Activated naive CD4-positive, alpha-beta T cell (primary cell): ENCODE results near the gene PPARA.

Experiments
- DNase-seq, 4 experiments: peaks; one replicate each; lab custom pipeline; 2025; lab: John Stamatoyannopoulos, UW

PPARA gene

DNA sequence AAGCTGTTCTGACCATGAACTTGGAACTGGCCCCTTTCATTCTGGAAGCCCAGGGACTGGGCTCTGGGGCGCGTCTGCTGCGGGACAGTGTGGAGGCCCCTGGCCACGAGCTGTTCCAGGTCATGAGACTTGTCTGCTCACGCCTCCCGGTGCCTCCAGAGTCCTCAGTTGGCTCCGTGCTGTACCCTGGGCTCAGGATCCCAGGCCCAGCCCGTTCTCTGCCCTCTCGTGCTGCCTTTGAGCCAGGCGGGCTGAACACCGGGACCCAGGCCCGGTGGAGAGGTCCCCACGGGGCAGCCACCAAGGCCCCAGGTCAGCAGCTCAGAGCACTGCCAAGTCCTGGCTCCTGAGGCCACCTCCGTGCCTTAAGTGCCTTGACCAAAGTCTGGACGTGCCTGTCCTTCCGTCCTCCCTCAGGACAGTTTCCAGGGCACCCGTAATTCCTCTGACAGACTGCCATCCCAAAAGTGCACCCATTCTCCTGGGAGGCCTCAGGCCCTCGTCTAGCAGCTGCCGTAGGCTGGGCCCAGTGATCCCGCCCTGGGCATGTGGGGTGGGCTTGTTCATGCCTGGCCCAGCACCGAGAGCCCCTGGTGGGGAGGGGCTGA, 36.3 kb upstream of the PPARA start:
- DNase-seq, result no peak

DNA sequence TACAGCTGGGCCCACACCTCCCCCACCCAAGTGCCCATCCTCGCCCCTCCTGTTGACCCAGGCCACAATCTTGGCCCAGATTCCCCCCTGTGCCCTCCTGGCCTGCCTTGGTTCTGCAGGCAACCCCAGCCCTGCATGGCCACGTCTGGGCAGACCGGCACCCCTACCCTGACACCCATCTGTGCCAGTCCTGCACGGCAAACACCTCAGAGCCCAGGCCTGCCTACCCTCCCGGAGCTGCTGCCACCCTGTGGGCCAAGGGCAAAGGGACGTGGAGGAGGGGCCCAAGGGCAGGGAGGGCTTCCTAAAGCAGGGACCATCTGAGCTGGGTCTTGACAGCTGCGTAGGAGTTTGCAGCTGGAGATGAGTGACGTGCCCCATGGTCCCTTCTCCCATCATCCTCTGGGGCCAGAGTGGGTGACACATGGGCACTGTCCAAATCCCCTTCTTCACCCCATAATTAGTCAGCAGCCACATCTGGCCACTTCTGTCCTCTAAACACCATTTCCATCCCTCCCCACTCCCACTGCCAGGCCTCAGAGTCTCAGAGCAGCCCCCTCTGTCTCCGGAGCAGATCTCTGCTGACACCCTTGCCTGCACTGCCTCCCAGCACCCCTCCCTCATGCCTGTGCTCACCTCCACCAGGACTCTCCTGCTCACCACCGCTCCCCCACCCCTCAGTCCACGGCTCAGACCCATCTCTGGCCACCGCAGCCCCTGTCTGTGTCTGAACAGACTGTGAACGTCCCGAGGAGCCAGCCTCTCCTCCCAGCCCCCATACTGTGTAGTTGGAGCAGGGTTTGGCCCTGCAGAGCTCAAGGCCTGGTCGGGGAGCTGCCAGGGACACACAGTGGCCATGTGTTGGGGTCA, 35.6 kb upstream of the PPARA start:
- DNase-seq, result no peak

DNA sequence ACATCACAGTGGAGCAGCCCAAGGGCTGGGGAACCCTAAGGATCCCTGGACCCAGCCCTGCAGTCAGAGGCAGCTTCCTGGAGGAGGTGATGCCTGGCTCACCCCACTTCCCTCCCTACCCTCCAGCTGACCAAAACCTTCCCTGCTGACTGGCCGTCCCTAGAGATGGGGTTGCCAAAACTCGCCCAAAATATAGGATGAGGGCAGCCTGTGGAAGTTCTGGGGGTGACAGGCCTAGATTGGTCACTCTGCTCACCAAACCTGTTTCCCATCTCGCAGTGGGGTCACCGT, 35.0 kb upstream of the PPARA start:
- no peak for DNase-seq

DNA sequence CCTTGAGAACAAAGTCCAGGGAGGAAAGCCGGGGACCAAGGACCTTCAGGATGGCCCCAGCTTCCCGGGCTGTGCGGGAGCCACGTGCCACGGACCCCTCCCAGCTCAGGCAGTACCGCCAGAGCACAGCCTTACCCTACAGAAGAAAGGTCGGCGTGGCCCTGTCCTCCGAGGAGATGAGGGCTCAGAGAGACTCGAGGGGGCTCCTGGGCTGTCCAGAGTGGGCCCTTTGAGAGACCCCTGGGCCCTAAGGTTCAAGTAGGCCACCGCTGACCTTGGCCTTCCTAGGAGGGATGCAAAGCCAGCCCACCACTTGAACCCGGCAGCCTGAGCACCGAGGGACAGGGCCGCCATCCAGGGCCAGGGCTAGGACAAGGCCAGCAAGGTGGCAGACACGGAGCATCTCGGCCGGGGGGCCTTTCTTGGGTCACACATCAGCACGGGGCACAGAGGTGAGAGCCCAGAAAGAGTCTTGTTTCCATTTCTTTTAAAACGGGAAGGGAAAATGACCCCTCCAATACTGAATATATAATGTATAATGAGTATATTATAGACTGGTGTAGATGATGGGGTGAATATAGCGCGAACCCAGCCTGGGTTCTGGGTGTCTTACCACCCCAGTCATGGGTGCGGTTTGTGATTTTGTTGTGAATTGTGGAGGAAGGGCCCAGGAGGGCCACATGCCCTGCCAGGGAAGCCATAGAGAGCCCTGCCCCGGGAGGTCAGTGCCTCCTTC, 34.4 kb upstream of the PPARA start:
- DNase-seq, result no peak

DNA sequence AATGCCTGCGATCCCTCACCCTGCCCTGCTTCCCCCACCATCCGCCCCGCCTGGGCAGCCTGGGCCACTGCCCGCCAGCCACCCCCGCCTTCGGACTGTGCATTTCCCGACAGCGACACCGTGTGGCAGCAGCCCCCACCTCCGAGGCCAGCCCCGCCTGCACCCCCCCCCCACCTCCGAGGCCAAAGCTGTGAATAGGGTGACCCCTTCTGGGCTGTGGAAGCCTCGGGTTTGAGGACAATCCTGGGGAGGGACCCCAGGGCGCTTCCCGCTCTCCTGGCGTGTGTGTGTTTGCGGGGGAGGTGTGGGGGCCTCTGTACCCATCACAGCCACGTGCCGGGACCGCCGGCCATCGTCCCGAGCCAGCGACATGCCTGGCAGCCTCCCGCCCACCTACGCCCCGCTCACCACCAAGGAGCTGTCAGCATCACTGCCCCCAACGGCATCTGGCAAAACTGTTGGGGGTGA, 33.8 kb upstream of the PPARA start:
- DNase-seq, result peak; percentile 64 to 85 (median 74)

DNA sequence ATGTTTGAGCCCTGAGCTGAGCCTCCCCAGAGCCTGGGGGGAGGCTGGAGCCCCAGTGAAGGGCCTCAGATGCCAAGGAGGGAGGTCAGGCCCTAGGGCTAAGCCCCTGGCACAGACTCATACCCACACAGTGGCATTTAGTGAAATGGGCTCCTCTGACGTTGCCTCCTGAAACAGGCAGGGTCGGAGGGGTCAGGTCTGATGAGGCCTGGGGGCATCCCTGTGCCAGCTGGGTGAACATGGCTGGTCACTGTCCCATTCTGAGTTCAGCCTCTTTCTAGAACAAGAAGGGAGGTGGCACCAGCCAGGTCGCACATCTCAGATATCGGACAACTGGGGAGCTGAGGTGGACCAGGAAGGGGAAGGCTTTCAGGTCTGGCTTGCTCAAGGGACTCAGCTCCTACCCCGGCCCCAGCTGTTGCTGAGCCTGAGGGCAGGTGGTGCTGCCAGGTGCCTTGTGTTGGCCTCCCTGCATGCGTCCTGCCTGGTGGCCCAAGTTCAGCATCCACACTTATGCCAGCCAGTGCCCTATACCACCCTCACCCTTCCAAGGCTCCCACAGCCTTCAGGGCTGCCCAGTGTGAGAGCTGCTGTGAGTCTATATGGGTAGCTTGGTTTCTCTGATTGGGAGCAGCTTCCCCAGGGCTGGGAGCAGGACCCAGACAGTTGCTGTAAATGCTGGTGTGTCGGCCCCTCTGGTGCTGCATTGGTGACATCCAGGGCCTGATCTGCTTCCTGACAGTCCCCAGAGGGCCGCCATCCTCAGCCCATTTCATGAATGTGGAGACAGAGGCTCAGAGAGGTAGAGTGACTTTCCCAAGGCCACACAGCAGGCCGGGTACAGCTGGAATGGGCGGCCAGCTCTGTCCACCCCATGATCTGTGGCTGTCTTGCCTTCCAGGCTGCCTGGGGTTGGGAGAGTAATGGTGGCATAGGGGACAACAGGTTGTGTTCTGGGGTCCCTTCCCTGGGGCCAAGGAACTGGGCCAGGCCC, 32.8 kb upstream of the PPARA start:
- no peak for DNase-seq

DNA sequence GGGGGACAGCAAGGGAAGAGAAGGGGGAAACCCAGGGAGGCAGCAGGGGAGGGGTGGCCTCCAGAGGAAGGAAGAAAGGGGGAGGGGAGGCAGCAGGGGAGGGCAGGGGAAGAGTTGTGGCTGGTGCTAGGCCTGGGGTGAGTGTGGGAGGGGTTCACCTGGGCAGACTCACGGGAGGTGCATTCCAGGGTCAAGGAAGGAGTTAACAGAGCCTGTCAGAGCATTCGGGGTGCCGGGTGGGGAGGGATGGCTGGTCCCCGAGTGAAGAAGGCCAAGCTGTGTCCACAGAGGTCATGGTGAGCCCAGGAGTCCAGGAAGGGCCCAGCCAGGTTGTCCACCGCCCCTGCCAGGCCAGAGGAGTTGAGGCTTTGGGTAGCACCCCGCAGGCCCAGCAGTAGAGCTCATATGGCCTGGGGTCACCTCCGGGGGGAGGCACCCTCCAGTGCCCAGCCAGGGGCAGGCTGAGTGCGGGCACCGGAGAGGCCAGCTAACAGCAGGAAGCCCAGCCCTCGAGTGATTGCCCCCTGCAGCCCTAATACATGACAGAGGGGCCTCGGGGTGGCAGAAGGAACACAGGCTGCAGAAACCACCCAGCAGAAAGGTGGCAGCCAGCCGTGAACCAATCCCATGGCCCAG, 31.1 kb upstream of the PPARA start:
- DNase-seq, result no peak

DNA sequence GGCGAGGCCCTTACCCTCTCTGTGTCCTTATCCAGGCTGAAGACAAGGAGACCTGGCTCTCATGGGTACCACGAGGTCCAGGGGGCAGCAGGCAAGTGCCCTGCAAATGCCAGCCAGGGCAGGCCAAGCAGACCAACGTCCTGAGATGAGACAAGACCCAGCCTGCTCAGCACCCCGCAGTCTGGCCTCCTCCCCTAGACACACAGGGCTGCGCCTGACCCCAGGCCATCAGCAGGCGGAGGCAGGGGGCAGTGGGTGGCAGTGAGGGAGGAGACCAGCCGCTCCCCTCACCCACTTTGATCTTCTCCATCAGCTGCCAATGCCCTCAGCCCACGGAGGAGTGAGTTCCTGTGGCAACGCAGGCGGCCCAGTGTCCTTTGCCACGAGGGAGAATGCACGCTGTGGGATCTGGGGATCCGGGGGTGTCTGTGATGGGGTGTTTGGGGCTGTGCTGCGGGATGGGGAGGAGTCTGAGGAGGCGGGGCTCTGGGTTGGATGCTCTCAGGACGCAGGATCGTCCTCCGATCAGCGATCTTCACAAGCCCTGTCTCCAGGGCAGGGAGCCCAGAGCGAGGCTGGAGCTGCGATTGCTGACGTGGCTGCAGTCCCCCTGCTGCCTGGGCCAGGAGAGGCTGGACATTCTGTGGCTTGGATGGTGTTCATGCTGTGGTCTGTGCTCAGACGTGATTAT, 30.5 kb upstream of the PPARA start:
- DNase-seq, result no peak

DNA sequence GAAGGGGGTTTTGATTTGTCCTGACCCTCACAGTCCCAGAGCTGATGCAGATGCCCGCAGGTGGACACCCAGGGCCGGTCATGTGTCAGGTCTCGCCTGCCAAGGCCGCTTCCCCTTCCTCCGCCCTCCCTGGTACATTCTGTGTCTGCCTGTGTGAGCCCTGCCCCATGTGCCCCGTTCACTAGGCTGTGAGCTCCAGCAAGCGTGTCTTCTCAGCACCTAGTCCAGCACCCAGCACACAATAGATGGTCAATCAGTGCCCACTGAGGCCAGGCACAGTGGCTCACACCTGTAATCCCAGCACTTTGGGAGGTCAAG, 29.9 kb upstream of the PPARA start:
- DNase-seq, result no peak

DNA sequence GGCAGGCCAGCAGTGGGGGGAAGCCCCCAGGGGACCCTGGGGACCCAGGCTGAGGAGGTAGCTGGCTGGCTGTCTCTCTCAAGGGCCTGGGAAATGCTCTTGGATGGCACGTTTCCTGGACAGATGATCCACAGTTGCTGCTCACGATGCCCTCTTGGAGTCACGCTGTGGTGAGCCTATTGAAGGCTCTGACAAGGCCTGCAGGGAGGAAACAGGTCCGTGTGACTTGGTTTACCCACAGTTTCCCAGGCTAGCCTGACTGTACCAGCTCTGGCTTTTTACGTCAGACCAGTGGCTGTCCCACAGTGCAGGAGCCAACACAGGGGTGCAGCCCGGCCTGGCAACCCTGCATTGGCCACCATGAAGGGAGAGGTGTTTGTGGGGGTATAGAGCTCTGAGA, 29.2 kb upstream of the PPARA start:
- no peak for DNase-seq

DNA sequence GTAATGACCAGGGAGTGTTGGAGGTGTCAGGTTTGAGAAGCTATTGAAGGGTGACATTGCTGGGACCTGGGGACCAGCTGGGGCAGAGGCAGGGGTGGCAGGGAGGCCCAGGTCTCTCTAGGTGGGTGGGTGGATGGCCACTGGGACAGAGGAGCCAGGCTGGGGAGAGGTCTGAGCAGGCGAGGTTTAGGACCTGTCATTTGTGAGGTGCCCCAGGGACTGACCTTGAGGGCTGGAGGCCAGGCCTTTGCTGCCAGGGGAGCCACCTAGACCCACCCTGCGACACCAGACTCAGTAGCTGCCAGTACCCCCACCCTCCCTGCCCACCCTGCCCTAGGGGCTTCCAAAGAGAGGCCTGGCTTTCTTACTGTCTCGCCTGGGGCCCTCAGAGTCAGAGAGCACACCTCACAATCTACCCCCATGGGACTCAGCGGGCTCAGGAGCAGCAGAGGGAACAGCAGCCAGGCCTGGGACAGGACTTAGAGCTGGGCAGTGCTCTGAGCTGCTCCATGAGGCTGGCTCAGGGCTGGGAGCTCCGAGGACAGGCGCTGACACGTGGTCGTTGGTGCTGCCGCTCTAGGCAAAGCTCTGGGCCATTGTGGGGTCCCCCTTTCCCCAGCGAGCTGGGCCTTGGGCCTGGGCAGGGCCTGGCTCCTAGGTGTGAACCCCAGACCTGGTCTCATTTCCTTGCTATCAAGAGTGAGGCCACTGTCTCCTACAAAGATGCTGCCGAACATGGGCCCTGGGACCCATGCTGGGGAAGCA, 28.6 kb upstream of the PPARA start:
- DNase-seq, result no peak

DNA sequence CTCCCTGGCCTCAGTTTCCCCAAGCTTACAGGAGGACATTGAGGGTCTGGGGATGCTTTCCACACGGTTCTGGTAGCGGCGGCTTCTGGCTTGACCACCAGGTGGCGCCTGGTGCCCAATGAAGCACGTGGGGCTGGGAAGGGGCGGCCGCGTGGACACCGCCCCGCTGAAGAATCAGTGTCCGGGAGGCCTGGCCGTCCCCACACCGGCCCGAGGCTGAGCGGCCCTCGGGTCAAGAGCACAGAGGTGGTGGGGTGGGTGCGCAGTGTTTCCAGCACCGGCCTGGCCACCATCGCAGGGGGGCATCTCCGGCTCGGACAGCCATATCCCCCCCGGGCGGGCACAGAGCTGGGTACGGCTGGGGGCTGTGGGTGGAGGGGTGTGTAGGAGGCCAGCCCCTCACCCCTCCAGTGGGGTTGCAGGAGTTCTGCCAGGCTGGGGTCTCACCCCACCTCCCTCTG, 27.8 kb upstream of the PPARA start:
- DNase-seq, result peak; percentile 42 to 53 (median 50)

DNA sequence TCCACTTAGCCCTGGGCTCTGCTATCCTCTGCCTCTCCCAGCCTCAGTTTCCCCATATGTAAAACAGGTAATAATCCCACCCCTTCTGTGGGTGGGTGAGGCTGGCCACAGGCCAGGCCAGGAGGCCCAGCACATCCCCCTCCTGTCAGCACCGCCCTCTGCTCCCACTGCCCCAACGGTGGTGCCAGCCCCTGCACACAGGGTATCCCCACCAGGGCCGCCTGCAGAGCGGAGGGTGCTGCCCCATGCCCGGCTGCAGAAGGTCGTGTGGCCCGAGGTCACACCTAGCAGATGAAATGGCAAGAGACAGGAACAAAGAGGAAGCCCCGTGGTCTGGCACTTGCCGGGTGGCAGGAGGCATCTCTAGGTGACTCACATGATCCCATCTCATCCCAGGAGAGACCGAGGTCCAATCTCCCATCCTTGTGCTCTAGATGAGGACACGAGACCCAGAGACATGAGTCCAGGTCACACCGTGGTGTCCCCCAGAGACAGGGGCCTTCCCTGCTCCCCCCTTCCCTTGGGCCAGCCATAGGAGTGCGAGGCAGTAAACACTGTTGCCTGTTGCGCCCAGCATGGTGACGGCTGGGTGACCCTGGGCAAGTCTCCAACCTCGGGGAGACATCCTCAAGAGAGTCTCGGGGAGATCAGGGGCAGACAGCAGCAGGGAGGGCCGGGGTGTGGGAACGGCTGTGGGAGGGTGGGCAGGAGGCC, 27.2 kb upstream of the PPARA start:
- no peak for DNase-seq

DNA sequence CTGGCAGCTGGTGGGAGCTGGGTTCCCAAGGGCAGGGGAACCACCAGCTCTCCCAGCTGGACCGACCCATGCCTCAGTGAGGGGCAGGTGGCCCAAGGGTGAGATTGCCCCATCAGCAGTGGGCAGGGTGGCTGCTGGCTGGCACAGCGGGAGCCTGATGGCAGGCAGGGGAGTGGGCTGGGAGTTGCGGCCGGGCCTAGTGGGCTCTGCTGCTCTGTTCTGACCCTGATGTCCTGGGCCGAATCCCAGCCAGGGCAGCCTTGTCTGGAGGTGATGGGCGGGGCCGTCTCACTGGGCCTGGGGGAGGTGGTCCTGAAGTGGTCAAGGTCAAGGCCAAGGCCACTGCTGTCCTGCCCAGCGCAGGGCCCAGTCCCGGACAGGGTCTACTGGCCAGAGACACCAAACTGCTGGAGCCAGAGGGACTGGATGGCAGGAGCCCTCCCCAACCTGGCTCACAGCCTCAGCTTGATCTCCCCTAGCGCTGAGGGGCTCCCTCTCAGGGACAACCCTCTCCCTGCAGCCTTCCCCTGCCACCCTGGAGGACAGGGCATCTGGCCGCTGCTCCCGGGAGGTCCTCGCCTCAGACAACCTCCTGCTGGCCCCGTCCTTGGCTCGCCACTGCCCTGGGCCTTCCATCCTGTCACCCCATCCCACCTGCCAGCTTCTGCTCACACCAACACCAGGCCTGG, 26.5 kb upstream of the PPARA start:
- DNase-seq, result no peak

DNA sequence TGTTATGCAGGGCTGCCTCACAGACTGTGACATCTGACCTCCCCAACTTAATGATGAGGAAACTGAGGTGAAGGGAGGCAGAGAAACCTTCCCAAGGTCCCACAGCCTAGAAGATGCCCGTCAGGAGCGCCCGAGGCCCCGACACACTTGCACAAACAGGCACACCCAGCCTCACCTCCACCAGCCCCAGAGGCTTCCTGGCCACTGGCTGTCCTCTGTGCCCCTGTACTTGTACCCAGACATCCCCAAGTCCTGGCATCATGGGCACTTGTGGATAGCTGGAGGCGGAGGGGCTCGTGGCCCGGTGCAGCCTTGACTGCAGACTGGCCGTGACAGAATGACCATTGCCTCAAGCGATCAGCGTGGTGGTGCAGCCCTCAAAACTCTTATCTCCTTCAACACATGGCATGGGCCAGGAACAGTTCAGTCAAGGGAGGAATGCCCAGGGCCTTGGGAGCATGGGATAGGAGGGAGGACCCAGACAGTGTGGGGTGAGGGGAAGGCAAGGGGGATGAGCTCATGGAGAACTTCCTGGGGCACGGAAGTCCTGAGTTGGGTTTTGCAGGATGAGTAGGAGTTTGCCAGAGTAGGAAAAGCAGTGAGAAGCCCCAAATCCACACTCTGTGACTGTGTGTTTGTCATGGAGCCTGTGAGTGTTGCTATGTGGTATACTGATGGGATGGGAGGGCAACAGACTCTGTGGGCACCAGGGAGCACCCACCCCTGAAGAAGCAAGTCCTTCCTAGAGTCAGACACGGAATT, 25.8 kb upstream of the PPARA start:
- no peak for DNase-seq

DNA sequence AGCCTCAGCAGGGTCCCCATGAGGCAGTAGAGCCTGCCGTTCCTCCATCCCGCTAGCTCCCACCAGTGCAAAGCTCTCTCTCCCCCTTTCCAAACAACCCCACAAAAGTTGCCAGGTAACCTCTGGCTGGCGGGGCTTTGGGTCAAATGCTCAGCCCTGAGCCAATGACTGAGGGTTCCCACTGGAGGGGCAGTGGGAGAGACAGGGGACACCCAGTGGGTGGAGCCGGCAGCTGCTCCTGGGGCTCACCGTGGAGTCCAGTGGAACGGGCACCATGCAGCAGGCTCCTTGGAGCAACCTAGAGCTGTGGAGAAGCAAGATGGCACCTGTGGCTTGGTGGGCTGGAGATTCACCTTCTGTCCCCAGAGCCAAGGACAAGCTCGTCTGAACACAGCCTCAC, 25.0 kb upstream of the PPARA start:
- DNase-seq, result no peak

DNA sequence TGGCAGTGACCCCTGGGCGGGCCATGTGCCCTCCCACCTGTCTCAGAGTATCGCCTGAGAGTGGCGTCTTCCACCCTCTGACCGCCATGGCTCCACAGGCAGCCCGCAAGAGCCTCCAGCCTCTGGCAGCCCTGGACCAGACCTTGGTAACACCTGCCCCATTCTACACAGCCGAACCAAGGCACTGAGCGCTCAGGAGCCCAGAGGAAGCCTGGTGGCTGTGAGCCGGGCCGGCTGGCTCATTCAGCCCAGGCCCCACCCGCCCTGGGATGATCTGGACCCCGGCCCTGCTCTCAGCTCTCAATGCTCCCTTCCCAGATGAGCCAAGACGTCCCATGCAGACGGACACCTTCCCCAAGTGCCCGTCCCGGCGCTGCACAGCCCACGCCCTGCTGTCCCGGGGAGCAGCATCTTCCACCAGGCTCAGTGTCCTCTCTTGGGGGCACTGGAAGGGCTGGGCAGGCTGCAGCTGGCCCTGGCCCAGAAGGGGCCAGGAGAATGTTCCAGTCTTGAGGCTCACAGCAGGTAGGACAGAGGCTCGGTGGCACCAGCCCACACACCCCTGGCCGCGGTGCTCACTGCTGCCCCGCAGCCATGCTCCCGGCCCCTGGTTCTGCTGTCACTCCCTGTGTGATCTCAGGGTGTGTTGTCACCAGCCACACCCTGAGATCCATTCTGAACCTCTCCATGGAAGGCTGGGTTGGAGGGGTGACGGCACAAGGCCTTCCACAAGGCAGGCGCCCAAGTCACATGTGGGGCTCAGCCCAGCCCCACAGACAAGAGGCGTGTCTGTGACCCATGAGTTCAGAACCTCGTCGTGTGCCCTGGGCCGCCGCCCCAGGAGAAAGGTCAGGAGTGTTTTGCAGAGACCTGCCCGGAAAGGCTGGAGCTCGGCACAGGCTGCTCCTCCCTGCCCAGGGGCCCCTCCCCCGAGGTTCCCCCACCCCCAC, 24.2 kb upstream of the PPARA start:
- DNase-seq, result no peak
